ENCODE results near the gene WASF2.

- TF ChIP-seq POLR2AphosphoS5 (IDR thresholded peaks at IDR 0.05; ENCODE audit: borderline replicate concordance, low read depth, low read length), result no peak
- TF ChIP-seq EZH2 (IDR thresholded peaks at IDR 0.05), result no peak
Observed at GRCh38 chr1:27513958-27514357, 24.0 kb upstream of the WASF2 start.

All from SK-N-MC (cell line).